Stimulated activated CD4-positive, alpha-beta T cell treated with anti-CD3 and anti-CD28 coated beads, Interleukin-15, amount 100 ng/mL, for 1 hour (primary cell): ENCODE data around the gene CPN2.

ENCODE experiments used
- DNase-seq, 2 donors: peaks; one replicate each; pipeline ENCODE4 v3.0.0-alpha.2; 2020; ENCODE audit warnings: low read depth in 1 of 2, low spot score in 1 of 2

CPN2 gene

DNA sequence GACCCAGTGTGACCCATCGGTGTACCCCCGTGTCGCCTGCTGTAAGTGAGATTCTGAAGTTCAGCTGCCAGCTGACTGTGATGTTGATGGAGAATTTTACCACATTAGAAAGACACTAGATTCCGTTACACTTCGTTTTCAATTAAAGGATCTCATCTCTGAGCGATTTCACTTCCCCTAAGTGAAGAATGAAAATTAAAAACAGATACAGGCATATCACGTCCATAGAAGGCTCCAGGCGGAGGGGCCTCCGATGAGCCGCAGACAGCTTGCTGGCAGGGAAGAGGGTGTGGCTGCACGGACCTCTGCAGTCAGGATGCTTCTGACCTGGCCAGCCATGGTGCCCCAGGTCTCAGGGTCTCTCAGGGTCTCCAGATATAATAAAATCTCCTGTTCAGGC lies 6.6 kb upstream of the CPN2 start:
- DNase-seq, result no peak

GRCh38 chr3:194355379-194355778 lies 4.3 kb upstream of the CPN2 start:
- no peak for DNase-seq

GRCh38 chr3:194354315-194354714 lies 3.2 kb upstream of the CPN2 start:
- DNase-seq, result no peak

GRCh38 chr3:194352667-194353246 lies 1.6 kb upstream of the CPN2 start:
- DNase-seq, result no peak

DNA sequence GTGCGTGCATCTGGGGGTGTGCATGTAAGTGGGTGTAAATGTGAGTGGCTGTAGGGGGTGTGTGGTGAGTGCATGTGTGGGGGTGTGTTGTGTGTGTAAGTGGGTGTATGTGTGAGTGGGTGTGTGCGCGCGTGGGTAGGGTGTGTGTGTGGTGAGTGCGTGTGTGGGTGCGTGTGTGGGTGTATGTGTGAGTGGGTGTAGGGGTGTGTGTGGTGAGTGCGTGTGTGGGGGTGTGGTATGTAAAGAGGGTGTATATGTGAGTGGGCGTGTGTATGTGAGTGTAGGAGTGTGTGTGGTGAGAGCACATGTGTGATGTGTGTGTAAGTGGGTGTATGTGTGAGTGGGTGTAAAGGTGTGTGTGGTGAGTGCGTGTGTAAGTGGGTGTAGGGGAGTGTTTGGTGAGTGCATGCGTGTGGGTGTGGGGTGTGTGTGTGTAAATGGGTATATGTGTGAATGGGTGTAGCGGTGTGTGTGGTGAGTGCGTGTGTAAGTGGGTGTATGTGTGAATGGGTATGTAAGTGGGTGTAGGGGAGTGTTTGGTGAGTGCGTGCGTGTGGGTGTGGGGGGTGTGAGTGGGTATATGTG lies 916 bp upstream of the CPN2 start:
- no peak for DNase-seq

GRCh38 chr3:194350726-194351071 lies 429 bp downstream of the CPN2 start:
- no peak for DNase-seq

DNA sequence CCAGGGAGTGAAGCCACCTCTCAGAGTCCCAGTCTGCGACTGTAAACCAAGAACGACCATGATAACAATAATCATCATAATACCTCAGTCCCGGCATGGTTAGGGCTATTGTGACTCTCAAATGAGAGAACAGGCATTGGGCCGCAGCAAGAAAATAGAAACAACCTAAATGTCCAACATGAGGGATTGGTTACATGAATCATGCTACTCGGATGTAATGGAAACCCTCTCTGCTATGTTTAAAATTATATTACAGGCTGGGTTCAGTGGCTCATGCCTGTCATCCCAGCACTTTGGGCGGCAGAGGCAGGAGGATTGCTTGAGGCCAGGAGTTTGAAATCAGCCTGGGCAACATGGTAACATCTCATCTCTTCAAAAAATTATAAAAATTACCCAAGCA lies 2.8 kb downstream of the CPN2 start:
- DNase-seq, result no peak

GRCh38 chr3:194346621-194347020 lies 4.5 kb downstream of the CPN2 start:
- no peak for DNase-seq

DNA sequence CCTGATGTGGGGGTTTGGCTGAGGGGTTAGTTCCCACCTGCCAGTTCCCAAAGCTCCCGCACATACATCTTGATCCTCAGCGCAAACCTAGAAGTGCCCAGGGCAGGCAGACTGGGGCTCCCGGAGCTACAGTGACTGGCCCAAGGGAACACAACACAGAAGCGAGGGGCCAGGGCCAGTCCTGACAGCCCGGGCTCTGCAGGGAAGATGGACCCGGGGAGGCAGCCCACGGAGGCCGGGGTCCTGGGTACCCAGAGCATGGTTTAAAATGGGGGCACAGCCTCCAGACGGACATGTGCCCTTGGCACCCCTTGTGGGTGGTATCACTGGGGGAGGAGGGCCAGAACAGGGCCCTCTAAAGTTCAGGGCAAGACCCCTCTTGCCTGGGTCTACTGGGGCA lies 5.1 kb downstream of the CPN2 start:
- DNase-seq, result no peak

GRCh38 chr3:194344012-194344411 lies 7.1 kb downstream of the CPN2 start:
- DNase-seq, result peak; percentile 33 to 57

GRCh38 chr3:194343561-194343893 lies 7.6 kb downstream of the CPN2 start:
- DNase-seq, result no peak

DNA sequence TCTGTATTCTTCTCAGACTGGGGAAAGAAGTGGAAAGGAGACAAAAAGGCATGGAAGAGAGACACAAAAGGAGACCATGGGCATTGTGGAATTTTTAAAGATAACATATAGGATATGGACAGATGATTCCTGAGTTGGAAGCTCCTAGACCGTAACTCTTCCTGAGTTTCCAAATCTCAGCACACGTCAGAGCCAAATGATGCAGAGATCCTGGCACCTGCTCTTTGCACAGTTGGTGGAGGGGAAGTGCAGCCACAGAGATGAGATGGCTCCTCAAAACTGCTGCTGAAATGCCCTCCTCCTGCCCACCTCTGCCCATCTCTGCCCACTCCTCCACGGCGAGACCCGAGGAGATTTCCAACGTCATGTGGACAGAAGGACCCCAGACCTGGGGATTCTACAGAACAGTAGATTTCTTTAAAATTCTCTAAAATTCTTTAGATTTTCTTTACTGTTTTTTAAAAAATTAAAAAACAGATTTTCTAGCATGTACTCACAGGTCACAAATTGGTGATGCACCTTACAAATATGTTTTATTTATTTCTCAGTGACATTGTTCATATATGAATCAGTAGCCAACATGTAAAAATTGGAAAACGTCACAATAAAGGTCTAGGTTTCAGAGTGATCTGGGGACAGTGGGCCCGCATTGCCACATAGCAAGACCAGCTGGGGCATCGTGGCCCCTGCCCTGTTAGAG lies 8.1 kb downstream of the CPN2 start:
- DNase-seq, result no peak

DNA sequence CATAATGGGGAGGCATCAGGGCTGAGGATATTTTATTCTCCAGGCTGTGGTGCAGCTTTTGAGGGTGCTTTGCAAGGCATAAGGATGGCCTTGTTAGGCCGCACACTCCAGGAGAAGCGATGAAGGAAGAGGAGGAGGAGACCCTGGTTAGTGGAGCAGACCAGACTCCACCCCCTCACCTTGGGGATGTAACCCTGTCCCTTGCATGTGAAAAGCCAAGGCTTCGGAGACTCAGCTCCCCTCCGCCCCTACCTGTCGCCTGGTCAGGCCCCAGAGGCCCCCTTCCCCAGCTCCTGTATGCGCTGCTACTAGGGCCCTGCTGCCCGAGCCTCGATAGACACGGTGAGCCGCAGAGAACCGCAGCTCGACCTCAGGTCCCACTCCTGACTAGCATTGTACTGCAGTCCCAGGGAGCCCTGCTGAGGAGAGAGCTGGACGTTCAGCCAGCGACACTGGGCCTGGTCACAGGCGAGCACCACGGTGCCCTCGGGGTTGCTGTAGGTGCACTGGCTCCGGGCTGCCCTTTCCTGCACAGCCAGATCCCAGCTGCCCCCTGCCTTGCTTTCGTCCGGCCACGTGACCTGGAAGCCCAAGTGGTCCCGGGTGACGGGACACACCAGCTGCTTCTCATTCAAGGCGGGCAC lies 10.2 kb downstream of the CPN2 start:
- DNase-seq, result no peak

DNA sequence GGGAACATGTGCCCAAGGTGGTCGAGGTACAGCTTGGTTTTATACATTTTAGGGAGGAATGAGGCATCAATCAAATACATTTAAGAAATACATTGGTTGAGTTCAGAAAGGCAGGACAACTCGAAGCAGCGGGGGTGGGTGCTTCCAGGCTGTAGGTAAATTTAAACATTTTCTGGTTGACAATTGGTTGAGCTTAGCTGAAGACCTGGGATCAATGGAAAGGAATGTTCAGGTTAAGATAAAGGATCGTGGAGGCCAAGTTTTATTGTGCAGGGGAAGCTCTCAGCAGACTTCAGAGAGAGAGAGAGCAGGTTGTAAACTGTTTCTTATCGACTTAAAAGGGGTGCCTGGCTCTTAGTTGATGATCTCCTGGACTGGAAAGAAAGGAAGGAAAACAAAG lies 11.3 kb downstream of the CPN2 start:
- DNase-seq, result no peak

GRCh38 chr3:194339356-194339755 lies 11.8 kb downstream of the CPN2 start:
- no peak for DNase-seq

DNA sequence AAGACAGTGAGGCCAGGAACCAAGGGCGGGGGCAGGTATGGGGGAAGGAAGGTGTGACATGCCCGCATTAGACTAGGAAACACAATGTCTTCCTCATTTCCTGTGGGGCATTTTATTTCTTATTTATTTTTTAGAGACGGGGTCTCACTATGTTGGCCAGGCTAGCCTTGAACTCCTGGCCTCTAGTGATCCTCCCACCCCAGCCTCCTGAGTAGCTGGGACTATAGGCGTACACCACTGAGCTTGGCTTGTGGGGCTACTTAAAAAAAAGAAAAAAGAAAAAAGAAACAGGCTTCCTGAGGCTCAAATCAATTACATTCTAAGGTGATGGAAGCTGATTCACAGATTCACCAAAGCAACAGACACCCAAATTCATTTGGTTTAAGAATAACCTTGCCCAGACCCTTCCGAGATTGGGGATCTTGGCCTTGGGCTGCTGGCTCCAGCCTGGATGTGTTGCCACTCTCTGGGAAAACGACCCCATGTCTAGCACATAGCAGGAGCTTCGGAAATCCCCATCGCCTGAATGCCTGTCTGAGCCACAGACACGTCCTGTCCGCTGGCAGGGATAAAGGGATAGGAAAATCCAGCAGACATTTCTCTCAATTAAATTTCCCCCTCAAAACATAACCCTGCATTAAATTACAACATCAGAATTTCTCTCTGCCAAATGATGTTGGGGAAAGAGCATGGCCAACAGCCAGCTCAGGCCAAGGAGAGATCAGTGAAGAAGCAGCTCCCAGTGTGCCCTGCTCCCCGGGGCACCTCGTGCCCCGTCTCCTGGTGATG lies 13.0 kb downstream of the CPN2 start:
- DNase-seq, result no peak

GRCh38 chr3:194336601-194337355 lies 14.3 kb downstream of the CPN2 start:
- DNase-seq, result no peak

DNA sequence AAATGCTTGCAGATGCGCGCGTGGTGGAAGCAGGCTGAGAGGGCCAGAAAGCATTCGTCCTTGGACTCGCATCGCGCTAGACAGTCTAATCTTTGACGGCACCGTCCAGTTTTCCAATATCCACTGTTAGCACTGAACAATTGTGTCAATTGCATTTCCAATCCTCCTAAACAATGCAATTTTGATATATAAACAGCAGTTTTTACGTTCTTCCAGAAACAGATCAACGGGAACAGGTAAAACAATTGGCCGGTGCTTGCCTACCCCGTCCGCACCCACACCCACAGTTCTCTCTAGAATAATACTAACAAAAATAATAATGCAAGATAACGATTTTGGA lies 17.2 kb downstream of the CPN2 start:
- DNase-seq, result no peak

DNA sequence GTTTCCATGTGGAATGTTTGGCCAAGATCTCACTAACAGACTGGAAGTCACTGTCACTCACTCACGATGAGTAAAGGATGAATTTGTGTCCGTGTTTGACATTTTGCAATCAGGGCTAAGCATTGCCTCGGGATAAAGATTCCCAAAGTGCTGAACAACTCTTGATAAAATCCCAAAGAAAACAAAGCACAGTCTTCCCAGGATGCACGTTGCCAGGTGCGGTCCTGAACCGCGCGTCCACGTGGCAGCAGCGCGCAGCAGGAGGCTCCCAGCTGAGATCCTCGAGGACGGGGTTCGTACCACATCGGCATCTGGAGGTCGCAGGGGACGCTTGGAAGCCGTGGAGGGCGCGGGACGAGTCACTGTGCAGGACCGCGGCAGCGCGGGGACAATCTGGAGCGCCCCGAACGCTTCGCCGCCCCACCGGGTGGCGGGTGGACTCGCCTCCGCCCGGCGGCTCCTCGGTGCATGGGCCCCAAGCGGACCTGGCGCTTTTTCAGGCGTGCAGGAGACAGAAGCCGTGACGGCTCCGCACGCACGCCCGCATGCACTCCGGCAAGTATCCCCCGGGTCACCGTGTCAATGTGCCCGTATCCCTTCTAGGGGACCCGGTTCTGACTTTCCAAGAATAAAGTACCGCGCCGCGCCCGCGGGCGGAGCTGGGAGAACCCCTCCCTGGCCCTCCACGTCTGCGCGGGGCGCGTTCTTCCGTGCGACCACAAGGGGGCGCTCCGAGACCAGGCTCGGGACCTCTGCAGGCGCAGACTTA lies 17.7 kb downstream of the CPN2 start:
- DNase-seq, result peak; percentile 84 to 88

- DNase-seq, result no peak
Measured at GRCh38 chr3:194332858-194333211, 18.3 kb downstream of the CPN2 start.

GRCh38 chr3:194330579-194330978 lies 20.5 kb downstream of the CPN2 start:
- no peak for DNase-seq
